ENCODE results near the gene PRODH2.
"Not testable (repeated sequence)": the region's sequence is repeated elsewhere in the genome, so short reads cannot be mapped to it uniquely, and the experiment has no call there.

Gene PRODH2

GRCh38 chr19:35780717-35781116, 31.9 kb downstream of the PRODH2 start:
- no peak for DNase-seq

- no peak for DNase-seq
Measured at GRCh38 chr19:35780058-35780457, 32.6 kb downstream of the PRODH2 start.

GRCh38 chr19:35779033-35779432, 33.6 kb downstream of the PRODH2 start:
- DNase-seq = no peak

- no peak for DNase-seq
Measured at GRCh38 chr19:35777961-35778360, 34.7 kb downstream of the PRODH2 start.

GRCh38 chr19:35777086-35777841, 35.4 kb downstream of the PRODH2 start:
- DNase-seq = no peak

GRCh38 chr19:35776102-35776788, 36.4 kb downstream of the PRODH2 start:
- no peak for DNase-seq

- peak; percentile 100 for DNase-seq
Measured at GRCh38 chr19:35775298-35776101, 37.1 kb downstream of the PRODH2 start, which contains the start of gene ARHGAP33. Gene ARHGAP33 (plus strand): TSS chr19:35775564. CDS start chr19:35775659, 95 bp downstream.

- no peak for DNase-seq
Measured at GRCh38 chr19:35775046-35775297, 37.7 kb downstream of the PRODH2 start.

- peak; percentile 83 for DNase-seq
Measured at GRCh38 chr19:35774274-35775045, 38.2 kb downstream of the PRODH2 start.

- peak; percentile 53 for DNase-seq
Measured at GRCh38 chr19:35773020-35773806, 39.4 kb downstream of the PRODH2 start.

- not testable (repeated sequence) for DNase-seq
Measured at GRCh38 chr19:35772362-35772761, 40.3 kb downstream of the PRODH2 start.

GRCh38 chr19:35768082-35768421, 44.6 kb downstream of the PRODH2 start:
- DNase-seq = no peak

GRCh38 chr19:35767288-35768081, 45.2 kb downstream of the PRODH2 start:
- DNase-seq = no peak

GRCh38 chr19:35766571-35767104, 46.0 kb downstream of the PRODH2 start:
- DNase-seq = no peak

GRCh38 chr19:35764432-35765315, 48.0 kb downstream of the PRODH2 start:
- no peak for DNase-seq

GRCh38 chr19:35760711-35761349, 51.8 kb downstream of the PRODH2 start:
- no peak for DNase-seq

- DNase-seq = no peak
Measured at GRCh38 chr19:35759697-35760096, 52.9 kb downstream of the PRODH2 start.

GRCh38 chr19:35757749-35758608, 54.7 kb downstream of the PRODH2 start, which contains the start of gene PROSER3:
Gene PROSER3 (plus strand): TSS chr19:35758176. CDS start chr19:35758216, 40 bp downstream.
- peak; percentile 100 for DNase-seq

Data from DMS53 (cell line).